ENCODE data around the gene ABCC8. TPM values are rescaled to one million over a fixed set of nuclear protein-coding genes. Genes with fewer than 3 reads are reported as not detected.

The ABCC8 gene
- total and polyA plus RNA-seq, 2 of the 8 experiments (the other 6 are each of a cell fraction or from before 2014, with no cell fraction given) = 3.7 to 4.9 TPM

GRCh38 chr11:17414992-17415391, 61.7 kb downstream of the ABCC8 start:
- no peaks in the 10 kb centered on the region for H4K20me1 ChIP-seq (replicated peaks in 1 of 2; ENCODE audit: control insufficient read depth in 1 of 2, insufficient read depth in 2 of 2, low read length in 2 of 2)
- no peak overlapping the region for H2BK12ac ChIP-seq (ENCODE audit: low read depth, low read length)
- H4K5ac ChIP-seq (ENCODE audit: insufficient read length, low read depth, low read length) = no peak overlapping the region
- no peaks in the 10 kb centered on the region for H3K79me1 ChIP-seq (ENCODE audit: low read depth, low read length)
- no peak overlapping the region for H4K91ac ChIP-seq (replicated peaks; ENCODE audit: insufficient read length, low read length)
- no peaks in the 10 kb centered on the region for H3K23me2 ChIP-seq (ENCODE audit: low read depth, low read length)
- H2BK5ac ChIP-seq (ENCODE audit: low read depth, low read length) = no peak overlapping the region
- H3K14ac ChIP-seq (ENCODE audit: insufficient read length) = no peak overlapping the region
- FAIRE-seq = no peak
- peaks cover 0 to 4% (median 3%) of the 10 kb centered on the region in 4 experiments; a peak in 3 of 7 replicates for H3K4me1 ChIP-seq (replicated peaks in 1 of 4; ENCODE audit: control insufficient read depth in 3 of 4, insufficient read depth in 4 of 4, low read length in 3 of 4)
- no peak overlapping the region for H3K56ac ChIP-seq (replicated peaks; ENCODE audit: insufficient read length, low read depth, low read length)
- H3K9me3 ChIP-seq (ENCODE audit: insufficient read depth in 2 of 2, low read depth in 1 of 2, low read length in 1 of 2) = no peaks in the 10 kb centered on the region
- no peak overlapping the region for H3K9ac ChIP-seq (replicated peaks in 1 of 4; ENCODE audit: extremely low read depth in 1 of 4, low read depth in 3 of 4, low read length in 3 of 4)
- no peak overlapping the region for H2BK120ac ChIP-seq (replicated peaks; ENCODE audit: low read depth, low read length)
- TF ChIP-seq NANOG (IDR thresholded peaks at IDR 0.05; ENCODE audit: insufficient read depth, low read depth, low read length, poor library complexity, severe bottlenecking) = no peak
- no peak for TF ChIP-seq YY1 (IDR thresholded peaks at IDR 0.05; ENCODE audit: low read depth, low read length)
- no peak for TF ChIP-seq CBX8 (IDR thresholded peaks at IDR 0.05; ENCODE audit: borderline replicate concordance, low read depth, low read length)
- TF ChIP-seq E2F6 (IDR thresholded peaks at IDR 0.05) = no peak
- TF ChIP-seq BRCA1 (IDR thresholded peaks at IDR 0.05; ENCODE audit: low read depth, low read length) = no peak
- no peak for TF ChIP-seq SIRT6 (IDR thresholded peaks at IDR 0.05; ENCODE audit: low read length)
- TF ChIP-seq CREB1 (IDR thresholded peaks at IDR 0.05) = no peak
- TF ChIP-seq, protein P1, sequence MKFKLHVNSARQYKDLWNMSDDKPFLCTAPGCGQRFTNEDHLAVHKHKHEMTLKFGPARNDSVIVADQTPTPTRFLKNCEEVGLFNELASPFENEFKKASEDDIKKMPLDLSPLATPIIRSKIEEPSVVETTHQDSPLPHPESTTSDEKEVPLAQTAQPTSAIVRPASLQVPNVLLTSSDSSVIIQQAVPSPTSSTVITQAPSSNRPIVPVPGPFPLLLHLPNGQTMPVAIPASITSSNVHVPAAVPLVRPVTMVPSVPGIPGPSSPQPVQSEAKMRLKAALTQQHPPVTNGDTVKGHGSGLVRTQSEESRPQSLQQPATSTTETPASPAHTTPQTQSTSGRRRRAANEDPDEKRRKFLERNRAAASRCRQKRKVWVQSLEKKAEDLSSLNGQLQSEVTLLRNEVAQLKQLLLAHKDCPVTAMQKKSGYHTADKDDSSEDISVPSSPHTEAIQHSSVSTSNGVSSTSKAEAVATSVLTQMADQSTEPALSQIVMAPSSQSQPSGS (IDR thresholded peaks at IDR 0.05; ENCODE audit: low read length) = no peak
- TF ChIP-seq TEAD4 (IDR thresholded peaks at IDR 0.05; ENCODE audit: low read depth, low read length) = no peak
- TF ChIP-seq POLR2AphosphoS5 (IDR thresholded peaks at IDR 0.05; ENCODE audit: low read depth, low read length) = no peak
- no peak for TF ChIP-seq CHD2 (IDR thresholded peaks at IDR 0.05; ENCODE audit: low read length)
- no peak for TF ChIP-seq CTBP2 (IDR thresholded peaks at IDR 0.05; ENCODE audit: borderline replicate concordance, insufficient read depth, insufficient read length, low read length)
- TF ChIP-seq SP1 (IDR thresholded peaks at IDR 0.05; ENCODE audit: low read depth, low read length) = no peak
- H2AFZ ChIP-seq (ENCODE audit: low read length) = no peak overlapping the region
- 87% methylated on average over 5 of the region's 5 CpGs; no CpG with 5 or more reads in 1 of the 2 experiments for WGBS, 2 experiments (ENCODE audit: extremely low coverage in 1 of 2, insufficient coverage in 1 of 2, insufficient read length in 1 of 2, insufficient replicate concordance in 2 of 2, low coverage in 1 of 2, low lambda C conversion rate in 2 of 2, missing lambda C conversion rate in 1 of 2)
- H3K18ac ChIP-seq (ENCODE audit: extremely low read depth, low read length) = no peak overlapping the region
- no peak overlapping the region for H4K8ac ChIP-seq (ENCODE audit: extremely low read depth, insufficient read depth, low read length)
- POLR2A ChIA-PET (ENCODE audit: partially characterized antibody) = no interaction called here
- H3K4ac ChIP-seq (replicated peaks; ENCODE audit: insufficient read length, low read depth, low read length) = no peak overlapping the region
- H3K27me3 ChIP-seq (replicated peaks in 1 of 4; ENCODE audit: control insufficient read depth in 3 of 4, extremely low read depth in 1 of 4, insufficient read depth in 3 of 4, low read length in 3 of 4) = no peaks in the 10 kb centered on the region; a peak in 3 of 7 replicates
- H3K27ac ChIP-seq (ENCODE audit: low read depth, low read length) = no peak overlapping the region
- H3K79me2 ChIP-seq (ENCODE audit: control insufficient read depth in 1 of 2, insufficient read depth in 2 of 2, low read length in 2 of 2) = no peaks in the 10 kb centered on the region
- H3K36me3 ChIP-seq (ENCODE audit: control insufficient read depth in 2 of 4, insufficient read depth in 4 of 4, low read length in 3 of 4) = no peaks in the 10 kb centered on the region
- no peak overlapping the region for H3K23ac ChIP-seq (ENCODE audit: insufficient read length)
- H3K4me3 ChIP-seq (ENCODE audit: extremely low read depth in 1 of 4, insufficient read depth in 2 of 4, low read depth in 3 of 4, low read length in 4 of 4) = no peak overlapping the region
- H3K4me2 ChIP-seq (ENCODE audit: insufficient read depth in 1 of 2, low read depth in 2 of 2, low read length in 2 of 2) = no peak overlapping the region
- DNase-seq (ENCODE audit: low read depth in 1 of 2, low spot score in 2 of 2) = no peak
- CTCF ChIA-PET (ENCODE audit: partially characterized antibody) = interaction anchor here (0.6 to 38.8 kb wide), 8 partner anchors 9 to 98 kb away, joined by 3 to 1414 read pairs (median 8); partner anchors contain the start of gene KCNJ11
- H2BK20ac ChIP-seq (ENCODE audit: low read length) = no peak overlapping the region
- H2BK15ac ChIP-seq (ENCODE audit: low read length) = no peak overlapping the region
- H2AK5ac ChIP-seq (ENCODE audit: low read depth, low read length) = no peak overlapping the region
